HUES6 (cell line): ENCODE data around the gene KLK7.

ENCODE experiments used
- H3K27ac ChIP-seq: 2 replicates; pipeline ENCODE4 v1.7.0; 2013; ENCODE audit warnings: low read depth, mild to moderate bottlenecking, low read length, inconsistent platforms
- H3K27me3 ChIP-seq: 2 replicates; pipeline ENCODE4 v1.6.1; 2013; ENCODE audit warnings: low read length; ENCODE audit not compliant: control insufficient read depth, insufficient read depth
- H3K36me3 ChIP-seq: 2 replicates; pipeline ENCODE4 v1.6.1; 2013; ENCODE audit warnings: low read length; ENCODE audit not compliant: control insufficient read depth, insufficient read depth
- H3K4me1 ChIP-seq: 2 replicates; pipeline ENCODE4 v1.6.1; 2013; ENCODE audit warnings: low read length; ENCODE audit not compliant: control insufficient read depth, insufficient read depth
- H3K4me3 ChIP-seq: 2 replicates; pipeline ENCODE4 v1.5.1; 2013; ENCODE audit warnings: low read depth, low read length
- H3K9ac ChIP-seq: one replicate; pipeline ENCODE4 v1.6.1; 2013; ENCODE audit warnings: mild to moderate bottlenecking, low read length
- H3K9me3 ChIP-seq: 2 replicates; pipeline ENCODE4 v1.6.1; 2013; ENCODE audit warnings: low read depth, low read length; ENCODE audit not compliant: control insufficient read depth, insufficient read depth

The KLK7 gene

DNA sequence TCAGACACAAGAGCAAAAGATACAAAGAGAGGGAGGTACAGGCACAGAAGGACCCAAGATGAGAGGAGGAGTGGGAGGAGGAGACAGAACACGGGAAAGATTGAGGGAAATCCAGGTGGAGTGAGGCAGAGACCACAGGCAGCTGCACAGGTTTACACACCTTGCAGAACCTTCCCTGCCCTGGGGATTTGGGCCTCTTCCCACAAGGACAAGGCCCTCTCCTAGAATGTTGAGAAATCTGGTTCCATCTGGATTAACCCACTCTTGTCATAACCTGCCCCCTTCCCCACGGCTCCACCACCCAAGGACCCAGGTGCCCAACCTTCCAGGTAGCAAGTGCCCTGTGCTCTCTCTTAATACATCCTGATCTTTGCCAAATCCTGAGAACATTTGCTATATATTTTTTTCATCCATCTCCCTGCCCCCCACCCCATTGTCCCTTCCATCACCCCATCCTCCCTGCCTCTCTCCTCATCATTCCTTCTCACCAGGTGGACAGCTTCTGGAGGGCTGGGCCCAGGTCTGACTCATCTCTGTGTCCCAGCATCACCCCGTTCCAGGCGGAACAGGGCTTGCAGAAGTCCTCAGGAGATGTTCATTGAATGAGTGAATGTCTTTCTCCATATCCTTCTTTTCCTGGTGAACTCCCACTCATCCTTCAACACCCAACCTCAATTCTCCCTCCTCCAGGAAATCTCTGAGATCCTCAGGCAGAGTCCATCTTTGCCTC lies 26.5 kb upstream of the KLK7 start:
- Histone ChIP-seq H3K9me3 (no peaks in the 10 kb centered on the region), H3K27ac (no peak overlapping the region), H3K9ac (no peak overlapping the region), H3K4me3 (no peak overlapping the region), H3K4me1 (no peaks in the 10 kb centered on the region), H3K36me3 (no peaks in the 10 kb centered on the region), H3K27me3 (peaks cover 40% of the 10 kb centered on the region)

DNA sequence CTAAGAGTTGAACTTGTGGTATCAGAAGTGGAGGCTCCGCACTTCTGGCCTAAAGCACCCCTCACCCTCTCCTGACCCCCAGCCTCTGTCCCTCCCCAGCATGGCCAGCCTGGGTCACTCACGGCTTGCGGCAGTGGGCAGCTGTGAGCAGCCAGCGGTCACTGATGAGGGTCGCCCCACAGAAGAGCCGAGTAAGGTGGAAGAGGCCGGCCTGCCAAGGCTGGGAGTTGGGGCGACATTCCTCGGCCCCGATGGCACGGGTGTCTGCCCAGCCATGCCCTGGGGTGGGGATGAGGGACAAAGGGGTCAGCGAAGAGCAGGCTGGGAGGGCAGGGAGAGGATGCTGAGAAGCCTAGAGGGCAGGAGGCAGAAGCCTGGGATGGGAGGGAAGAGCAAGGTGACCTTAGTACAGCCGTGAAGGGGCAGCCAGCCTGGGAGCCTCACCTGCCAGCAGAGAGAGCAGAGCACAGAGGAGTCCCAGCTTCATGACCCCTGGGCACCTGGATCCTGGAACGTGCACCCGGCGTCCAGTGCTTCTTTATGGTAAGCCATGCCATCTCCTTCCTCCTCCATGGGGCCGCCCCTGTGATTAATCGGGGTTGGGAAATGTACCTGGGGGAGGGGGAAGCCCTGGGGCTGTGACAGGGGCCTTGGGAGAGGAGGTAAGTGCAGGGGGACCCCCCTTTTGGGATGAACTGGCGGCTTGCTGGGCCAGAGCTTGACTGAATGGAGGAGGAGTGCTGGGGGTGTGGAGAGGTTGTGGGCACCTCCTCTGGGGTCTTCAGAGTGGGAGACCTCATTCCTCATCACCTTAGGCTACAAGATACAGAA lies 25.6 kb upstream of the KLK7 start:
- H3K36me3 ChIP-seq: no peaks in the 10 kb centered on the region
- H3K9me3 ChIP-seq: no peaks in the 10 kb centered on the region
- H3K4me1 ChIP-seq: no peaks in the 10 kb centered on the region
- H3K4me3 ChIP-seq: no peak overlapping the region
- no peak overlapping the region for H3K9ac ChIP-seq
- no peak overlapping the region for H3K27ac ChIP-seq
- peaks cover 30% of the 10 kb centered on the region for H3K27me3 ChIP-seq

DNA sequence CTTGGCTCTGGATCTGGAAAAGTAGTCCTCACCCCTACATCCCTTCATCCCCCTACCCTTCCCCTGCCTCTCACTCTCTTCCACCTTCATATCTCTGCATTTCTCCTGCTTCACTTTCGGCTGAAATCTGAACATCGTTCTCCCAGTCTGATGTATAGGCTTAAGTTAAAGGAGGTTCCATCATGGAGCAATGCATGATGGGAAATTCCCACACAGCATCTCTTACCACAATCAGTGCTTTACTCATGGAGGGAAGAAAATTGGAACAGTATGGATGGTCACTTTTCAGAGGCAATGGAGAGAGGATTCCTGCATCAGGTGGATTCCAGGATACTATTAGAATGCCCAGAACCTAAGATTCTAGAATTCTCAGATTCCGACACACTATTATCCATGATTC lies 23.8 kb upstream of the KLK7 start:
- Histone ChIP-seq H3K27me3 (peaks cover 25% of the 10 kb centered on the region), H3K36me3 (no peaks in the 10 kb centered on the region), H3K9ac (no peak overlapping the region), H3K27ac (no peak overlapping the region), H3K4me3 (no peak overlapping the region), H3K9me3 (no peaks in the 10 kb centered on the region), H3K4me1 (peaks cover 5% of the 10 kb centered on the region; the same call in 1 of the 2 replicates)

DNA sequence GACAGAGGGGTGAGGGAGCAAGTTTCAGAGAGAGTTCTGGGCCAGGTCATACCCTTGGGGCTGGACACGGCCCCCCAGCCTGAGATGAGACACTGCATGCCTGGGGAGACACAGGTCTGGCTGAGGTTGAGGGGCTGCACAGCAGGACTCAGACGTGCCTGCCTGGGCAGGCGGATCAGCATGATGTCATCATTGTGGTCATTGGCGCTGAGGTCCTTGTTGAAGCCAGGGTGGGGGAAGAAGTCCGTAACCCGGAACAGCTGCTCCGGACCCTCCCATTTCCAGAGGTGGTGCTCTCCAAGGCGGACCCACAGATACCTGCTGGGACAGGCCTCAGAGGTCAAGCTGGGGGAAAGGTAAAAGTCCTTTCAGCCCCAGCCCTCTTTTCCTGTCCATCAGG lies 22.7 kb upstream of the KLK7 start:
- no peak overlapping the region for H3K27ac ChIP-seq
- no peaks in the 10 kb centered on the region for H3K36me3 ChIP-seq
- no peak overlapping the region for H3K9ac ChIP-seq
- H3K9me3 ChIP-seq: no peaks in the 10 kb centered on the region
- H3K4me3 ChIP-seq: no peak overlapping the region
- peaks cover 14% of the 10 kb centered on the region for H3K4me1 ChIP-seq
- H3K27me3 ChIP-seq: peaks cover 25% of the 10 kb centered on the region

DNA sequence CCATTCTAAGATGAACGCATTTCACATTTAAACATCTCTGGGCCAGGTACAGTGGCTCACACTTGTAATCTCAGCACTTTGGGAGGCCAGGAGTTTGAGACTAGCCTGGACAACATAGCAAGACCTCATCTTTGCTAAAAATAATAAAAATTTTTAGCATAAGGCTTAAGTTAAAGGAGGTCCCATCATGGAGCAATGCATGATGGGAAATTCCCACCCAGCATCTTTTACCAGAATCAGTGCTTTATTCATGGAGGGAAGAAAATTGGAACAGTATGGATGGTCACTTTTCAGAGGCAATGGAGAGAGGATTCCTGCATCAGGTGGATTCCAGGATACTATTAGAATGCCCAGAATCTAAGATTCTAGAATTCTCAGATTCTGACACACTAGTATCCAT lies 21.5 kb upstream of the KLK7 start:
- Histone ChIP-seq H3K27me3 (peaks cover 25% of the 10 kb centered on the region), H3K4me1 (peaks cover 25% of the 10 kb centered on the region), H3K9me3 (no peaks in the 10 kb centered on the region), H3K9ac (no peak overlapping the region), H3K4me3 (no peak overlapping the region), H3K27ac (no peak overlapping the region), H3K36me3 (no peaks in the 10 kb centered on the region)

DNA sequence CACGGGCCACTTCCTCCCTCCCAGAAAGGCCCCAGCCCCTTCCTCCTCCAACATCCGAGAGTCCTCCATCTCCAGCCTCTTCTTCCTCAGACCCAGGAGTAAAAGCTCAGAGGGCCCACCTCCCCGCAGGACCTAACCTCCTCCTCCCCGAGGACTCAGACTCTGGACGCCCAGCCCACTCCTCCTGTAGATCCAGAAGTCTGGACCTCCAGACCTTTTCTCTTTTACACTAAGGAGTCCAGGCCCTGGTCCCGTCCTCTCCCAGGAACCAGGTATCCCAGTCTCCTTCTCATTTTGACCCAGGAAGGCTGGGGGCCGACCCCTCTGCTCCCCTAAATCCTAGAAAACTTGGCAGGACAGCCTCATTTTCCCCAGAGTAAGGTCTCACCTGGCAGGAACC lies 19.6 kb upstream of the KLK7 start:
- Histone ChIP-seq H3K27ac (no peak overlapping the region), H3K9ac (no peak overlapping the region), H3K4me1 (peaks cover 25% of the 10 kb centered on the region), H3K4me3 (no peak overlapping the region), H3K27me3 (peaks cover 18% of the 10 kb centered on the region), H3K9me3 (no peaks in the 10 kb centered on the region), H3K36me3 (no peaks in the 10 kb centered on the region)

DNA sequence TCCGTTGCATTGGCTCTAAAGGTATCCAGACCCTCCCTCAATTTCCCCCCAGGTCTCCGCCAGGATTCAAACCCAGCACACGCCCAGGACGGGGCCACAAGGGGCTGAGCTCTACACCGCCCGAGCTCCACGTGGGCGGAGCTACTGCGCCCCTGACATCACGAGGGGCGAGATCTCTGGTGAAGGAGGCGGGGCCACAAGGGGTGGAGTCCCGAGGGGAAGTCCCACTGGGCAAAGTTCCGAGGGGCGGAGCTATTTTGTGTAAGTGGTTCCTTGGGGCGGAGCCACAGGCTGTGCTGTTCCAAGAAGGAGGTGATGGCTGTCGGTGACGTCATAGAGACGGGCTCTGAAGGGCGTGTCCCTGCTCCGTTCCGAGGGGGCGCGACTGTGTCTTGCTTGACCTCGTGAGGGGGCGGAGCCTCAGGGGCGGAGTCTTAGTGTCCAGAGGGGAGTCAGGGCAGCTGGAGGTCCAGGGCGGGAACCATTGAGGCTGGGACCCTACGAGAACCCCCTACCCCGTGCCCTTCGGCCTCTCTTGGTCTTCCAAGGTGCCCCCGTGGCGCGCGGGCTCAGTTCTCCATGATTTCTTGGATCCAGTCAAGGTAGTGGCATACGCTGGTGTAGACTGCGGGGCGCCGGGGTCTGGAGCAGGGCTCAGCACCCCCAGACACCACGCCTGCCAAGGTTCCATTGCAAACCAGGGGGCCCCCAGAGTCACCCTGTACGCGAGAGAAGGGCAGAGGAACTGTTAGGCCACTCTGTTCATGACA lies 19.0 kb upstream of the KLK7 start:
- no peaks in the 10 kb centered on the region for H3K36me3 ChIP-seq
- H3K4me1 ChIP-seq: peaks cover 25% of the 10 kb centered on the region
- peak overlapping the region; percentile 9 for H3K9ac ChIP-seq
- no peak overlapping the region for H3K27ac ChIP-seq
- H3K4me3 ChIP-seq: peak overlapping the region; percentile 59
- H3K9me3 ChIP-seq: no peaks in the 10 kb centered on the region
- peaks cover 23% of the 10 kb centered on the region for H3K27me3 ChIP-seq

DNA sequence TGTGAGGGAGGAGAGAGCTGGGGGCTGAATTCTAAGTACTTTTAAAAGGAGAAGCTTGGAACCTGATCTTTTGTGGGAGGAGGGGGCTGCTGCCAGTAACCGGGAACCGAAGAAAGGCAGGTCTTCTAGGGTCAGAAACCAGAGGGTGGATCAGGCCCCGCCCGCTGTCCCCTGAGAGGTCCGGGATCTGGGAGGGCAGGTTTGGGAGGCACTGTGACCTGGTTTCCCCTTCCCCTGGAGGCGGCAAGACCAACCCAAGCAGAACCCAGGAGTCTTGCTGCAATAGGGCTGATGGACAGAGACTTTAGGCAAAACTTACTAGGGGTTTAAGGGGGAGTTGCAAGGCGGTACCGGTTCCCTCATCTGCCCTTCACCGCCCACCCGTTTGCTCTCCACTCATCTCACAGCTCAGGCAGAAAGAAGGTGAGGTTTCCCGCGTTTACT lies 18.4 kb upstream of the KLK7 start:
- H3K9ac ChIP-seq: peak overlapping the region; percentile 9
- H3K27me3 ChIP-seq: peaks cover 24% of the 10 kb centered on the region
- no peak overlapping the region for H3K27ac ChIP-seq
- H3K4me3 ChIP-seq: peak overlapping the region; percentile 59
- H3K9me3 ChIP-seq: no peaks in the 10 kb centered on the region
- H3K36me3 ChIP-seq: no peaks in the 10 kb centered on the region
- H3K4me1 ChIP-seq: peaks cover 25% of the 10 kb centered on the region

DNA sequence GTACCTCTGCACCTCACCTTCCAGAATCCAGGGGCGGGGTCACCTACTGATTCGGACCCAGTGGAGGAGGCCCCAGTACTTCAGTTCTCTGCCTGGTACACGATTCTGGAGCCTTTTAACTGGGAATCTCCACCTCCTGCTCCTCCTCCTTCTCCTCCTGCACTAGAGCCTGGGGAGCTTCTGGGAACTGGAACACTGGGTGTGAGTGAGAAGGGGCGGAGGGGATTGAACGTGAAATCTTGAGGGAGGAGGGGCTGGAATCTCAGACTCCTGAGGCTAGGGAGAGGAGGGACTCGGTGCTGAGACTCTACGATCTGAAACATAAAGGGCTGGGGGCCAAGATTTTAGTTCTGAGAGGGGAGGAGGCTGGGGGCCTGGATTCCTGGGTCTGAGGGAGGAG lies 17.8 kb upstream of the KLK7 start, which contains the start of gene KLK8:
TSS of gene KLK8 (minus strand) at position 90 of the 400 bp plus-strand sequence. CDS start 437 bp downstream, outside the sequence.
- H3K27ac ChIP-seq: no peak within 1 kb of the TSS
- peak within 1 kb of the TSS; percentile 9 for H3K9ac ChIP-seq
- peaks cover 27% of the 10 kb centered on the region for H3K27me3 ChIP-seq
- peaks cover 25% of the 10 kb centered on the region for H3K4me1 ChIP-seq
- H3K4me3 ChIP-seq: peak within 1 kb of the TSS; percentile 59
- no peaks in the 10 kb centered on the region for H3K9me3 ChIP-seq
- H3K36me3 ChIP-seq: no peaks in the 10 kb centered on the region

DNA sequence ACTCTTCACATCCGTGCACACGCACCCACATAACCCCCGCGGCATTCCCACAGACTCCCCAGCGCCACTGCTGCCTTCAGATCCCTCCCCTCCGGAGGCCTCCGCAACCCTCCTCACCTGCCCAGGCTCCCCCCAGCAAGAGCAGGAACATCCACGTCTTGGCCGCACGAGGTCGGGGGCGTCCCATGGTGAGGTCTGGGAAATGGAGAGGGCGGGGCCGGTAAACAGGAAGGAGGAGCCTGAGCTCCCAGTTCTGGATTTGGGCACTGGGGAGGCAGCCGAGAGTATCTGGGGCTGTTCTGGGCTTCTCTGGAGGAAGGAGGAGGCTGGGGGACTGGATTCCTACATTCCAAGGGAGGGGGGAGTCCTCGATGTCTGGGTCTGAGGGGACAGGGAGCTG lies 17.3 kb upstream of the KLK7 start:
- Histone ChIP-seq H3K36me3 (no peaks in the 10 kb centered on the region), H3K4me3 (peak overlapping the region; percentile 59), H3K9ac (no peak overlapping the region), H3K27me3 (peaks cover 29% of the 10 kb centered on the region), H3K4me1 (peaks cover 25% of the 10 kb centered on the region), H3K9me3 (no peaks in the 10 kb centered on the region), H3K27ac (no peak overlapping the region)
